Transverse colon (tissue), 3 donors: ENCODE data around the gene ABCB8.

ENCODE experiments used
- EP300 ChIP-seq: sonication (generic); formaldehyde crosslinking; IDR thresholded peaks from one replicate; pipeline ENCODE4 v1.6.1; 2017; ENCODE audit warnings: antibody characterized with exemption, low read depth
- TF ChIP-seq, protein P1 (sequence below), 5 experiments: fragments of 200-600 bp in 3 of 5; fragments of 450-650 bp in 2 of 5; sonication (generic) in 3 of 5; IDR thresholded peaks; 1 replicate in 2 of 5; 2 replicates in 3 of 5; pipeline ENCODE4 v1.5.1; 2016 to 2017; ENCODE audit warnings: antibody characterized with exemption in 5 of 5, inconsistent platforms in 3 of 5, mild to moderate bottlenecking in 2 of 5, moderate library complexity in 1 of 5

DNA sequence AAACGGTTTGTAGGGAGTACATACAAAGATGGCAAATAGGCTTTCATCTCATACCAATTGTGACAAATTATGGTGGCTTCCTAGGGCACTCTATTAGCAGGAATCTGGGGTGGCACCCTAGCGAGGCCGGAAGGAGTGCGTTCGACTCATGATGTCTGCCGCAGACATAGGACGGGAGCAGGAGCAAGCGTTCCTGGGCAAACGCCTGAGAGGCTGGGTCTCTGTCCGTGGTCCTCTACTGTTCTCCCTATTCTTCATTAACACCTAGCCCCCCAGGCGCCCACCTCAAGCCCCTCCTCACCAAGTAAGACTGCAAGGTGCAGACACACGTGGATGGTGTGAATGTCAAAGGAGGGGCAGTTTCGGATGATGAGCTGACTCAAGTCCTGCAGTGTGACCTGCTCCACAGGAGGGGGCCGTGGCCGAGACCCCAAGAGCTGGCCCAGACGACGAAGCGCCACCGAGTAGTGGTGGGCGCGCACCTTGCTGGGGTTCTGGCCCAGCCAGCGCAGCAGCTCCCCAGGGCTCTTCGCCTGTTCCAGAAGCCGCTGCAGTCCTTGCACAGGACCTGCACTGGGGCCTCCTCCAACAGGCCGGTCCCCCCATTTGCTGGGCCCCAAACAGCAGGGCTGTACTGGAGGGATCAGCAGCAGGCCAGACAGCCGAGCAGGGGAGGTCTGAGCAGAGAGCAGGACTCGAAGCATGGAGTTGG is 51.1 kb downstream of the ABCB8 start:
- TF ChIP-seq, protein P1, sequence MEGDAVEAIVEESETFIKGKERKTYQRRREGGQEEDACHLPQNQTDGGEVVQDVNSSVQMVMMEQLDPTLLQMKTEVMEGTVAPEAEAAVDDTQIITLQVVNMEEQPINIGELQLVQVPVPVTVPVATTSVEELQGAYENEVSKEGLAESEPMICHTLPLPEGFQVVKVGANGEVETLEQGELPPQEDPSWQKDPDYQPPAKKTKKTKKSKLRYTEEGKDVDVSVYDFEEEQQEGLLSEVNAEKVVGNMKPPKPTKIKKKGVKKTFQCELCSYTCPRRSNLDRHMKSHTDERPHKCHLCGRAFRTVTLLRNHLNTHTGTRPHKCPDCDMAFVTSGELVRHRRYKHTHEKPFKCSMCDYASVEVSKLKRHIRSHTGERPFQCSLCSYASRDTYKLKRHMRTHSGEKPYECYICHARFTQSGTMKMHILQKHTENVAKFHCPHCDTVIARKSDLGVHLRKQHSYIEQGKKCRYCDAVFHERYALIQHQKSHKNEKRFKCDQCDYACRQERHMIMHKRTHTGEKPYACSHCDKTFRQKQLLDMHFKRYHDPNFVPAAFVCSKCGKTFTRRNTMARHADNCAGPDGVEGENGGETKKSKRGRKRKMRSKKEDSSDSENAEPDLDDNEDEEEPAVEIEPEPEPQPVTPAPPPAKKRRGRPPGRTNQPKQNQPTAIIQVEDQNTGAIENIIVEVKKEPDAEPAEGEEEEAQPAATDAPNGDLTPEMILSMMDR (IDR thresholded peaks at IDR 0.05): no peak
- TF ChIP-seq EP300: no peak
